ENCODE results near the gene ZNF577. TPM values are rescaled to one million over a fixed set of nuclear protein-coding genes. Genes with fewer than 3 reads are reported as not detected.

The ZNF577 gene
- total and polyA plus RNA-seq, 4 experiments from 2014 or later: 2.2 to 21.0 (median 11.5) TPM

GRCh38 chr19:51882518-51882917, 5.2 kb downstream of the ZNF577 start:
- ChIA-PET CTCF (ENCODE audit: partially characterized antibody) (no interaction called here), POLR2A (ENCODE audit: partially characterized antibody) (no interaction called here)
- H3K27me3 ChIP-seq (ENCODE audit: insufficient read depth, low read length): no peaks in the 10 kb centered on the region
- H3K27me3 Mint-ChIP-seq: no peaks in the 10 kb centered on the region
- no peaks in the 10 kb centered on the region for H3K4me1 ChIP-seq (ENCODE audit: insufficient read depth, low read length)
- peaks cover 15% of the 10 kb centered on the region for H3K36me3 ChIP-seq (ENCODE audit: insufficient read depth, low read length)
- H3K4me1 Mint-ChIP-seq: peaks cover 0 to 1% (median under 1%) of the 10 kb centered on the region in 4 donors
- peak overlapping the region in 1 of 8 donors; percentile 15 for H3K4me3 Mint-ChIP-seq
- peaks cover 4 to 43% of the 10 kb centered on the region in 2 donors for H3K9me3 ChIP-seq (ENCODE audit: control insufficient read depth in 1 of 2, low read length in 2 of 2)
- DNase-seq: no peak
- H3K27ac Mint-ChIP-seq: no peak overlapping the region
- H3K4me3 ChIP-seq (ENCODE audit: low read length in 2 of 2): no peak overlapping the region
- peaks cover 61 to 77% of the 10 kb centered on the region in 2 donors for H3K36me3 Mint-ChIP-seq
- H3K27ac ChIP-seq (ENCODE audit: low read depth, low read length): no peak overlapping the region
- intact Hi-C loops (cut with micrococcal nuclease): no loop called here
- peaks cover 10 to 96% (median 81%) of the 10 kb centered on the region in 8 donors for H3K9me3 Mint-ChIP-seq

DNA sequence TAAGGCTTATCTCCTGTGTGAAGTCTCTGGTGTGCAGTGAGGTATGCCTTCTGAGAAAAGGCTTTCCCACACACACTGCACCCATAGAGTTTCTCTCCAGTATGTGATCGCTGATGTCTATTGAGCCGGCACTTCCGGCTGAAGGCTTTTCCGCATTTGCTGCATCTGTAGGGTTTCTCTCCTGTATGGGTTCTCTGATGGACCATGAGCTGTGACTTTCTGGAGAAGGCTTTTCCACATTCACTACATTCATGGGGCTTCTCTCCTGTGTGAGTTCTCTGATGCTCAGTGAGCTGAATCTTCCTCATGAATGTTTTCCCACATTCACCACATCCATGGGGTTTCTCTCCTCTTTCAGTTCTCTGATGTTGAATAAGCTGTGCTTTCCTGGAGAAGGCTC, 14.7 kb downstream of the ZNF577 start:
- ChIA-PET CTCF (ENCODE audit: partially characterized antibody) (no interaction called here), POLR2A (ENCODE audit: partially characterized antibody) (no interaction called here)
- Mint-ChIP-seq H3K27me3 (no peaks in the 10 kb centered on the region), H3K36me3 (peaks cover 83 to 85% of the 10 kb centered on the region in 2 donors), H3K27ac (no peak overlapping the region), H3K4me1 (peaks cover 0 to 2% (median 0%) of the 10 kb centered on the region in 4 donors), H3K4me3 (no peak overlapping the region), H3K9me3 (peaks cover 8 to 100% (median 95%) of the 10 kb centered on the region in 8 donors)
- Histone ChIP-seq H3K27me3 (ENCODE audit: insufficient read depth, low read length) (no peaks in the 10 kb centered on the region), H3K4me3 (ENCODE audit: low read length in 2 of 2) (peak overlapping the region in 1 of 2 donors; percentile 1), H3K4me1 (ENCODE audit: insufficient read depth, low read length) (no peaks in the 10 kb centered on the region), H3K27ac (ENCODE audit: low read depth, low read length) (no peak overlapping the region), H3K9me3 (ENCODE audit: control insufficient read depth in 1 of 2, low read length in 2 of 2) (peaks cover 12 to 73% of the 10 kb centered on the region in 2 donors), H3K36me3 (ENCODE audit: insufficient read depth, low read length) (peaks cover 26% of the 10 kb centered on the region)
- DNase-seq: no peak
- intact Hi-C loops (cut with micrococcal nuclease): no loop called here

DNA sequence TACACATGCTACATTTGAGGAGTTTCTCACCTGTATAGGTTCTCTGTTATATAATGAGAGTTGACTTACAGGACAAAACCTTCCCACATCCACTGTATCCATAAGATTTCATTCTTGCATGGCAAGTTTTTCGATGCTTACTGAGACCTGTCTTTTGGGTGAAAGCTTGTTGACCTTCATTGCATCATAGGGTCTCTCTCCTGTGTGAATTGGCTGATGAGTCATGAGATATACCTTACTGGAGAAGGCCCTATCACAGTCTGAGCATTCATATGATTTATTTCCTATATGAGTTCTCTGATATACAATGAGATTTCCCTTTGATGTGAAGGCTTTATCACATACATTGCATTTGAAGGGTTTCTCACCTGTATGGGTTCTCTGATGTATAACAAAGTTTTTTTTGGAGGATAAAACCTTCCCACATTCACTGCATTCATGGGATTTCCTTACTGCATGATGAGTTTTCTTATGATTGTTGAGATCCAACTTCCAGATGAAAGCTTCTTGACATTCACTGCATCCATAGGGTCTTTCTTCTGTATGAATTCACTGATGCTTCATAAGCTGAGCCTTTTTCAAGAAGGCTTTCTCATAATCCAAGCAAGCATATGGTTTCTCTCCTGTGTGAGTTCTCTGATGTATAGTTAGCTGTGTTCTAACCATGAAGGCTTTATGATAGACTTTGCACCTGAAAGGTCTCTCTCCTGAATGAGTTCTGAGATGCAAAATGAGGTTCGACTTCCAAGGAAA, 25.7 kb downstream of the ZNF577 start:
- Mint-ChIP-seq H3K9me3 (peaks cover 0 to 98% (median 91%) of the 10 kb centered on the region in 8 donors), H3K27me3 (no peaks in the 10 kb centered on the region), H3K4me1 (no peaks in the 10 kb centered on the region), H3K27ac (no peak overlapping the region), H3K4me3 (no peak overlapping the region), H3K36me3 (peaks cover 28 to 44% of the 10 kb centered on the region in 2 donors)
- H3K9me3 ChIP-seq (ENCODE audit: control insufficient read depth in 1 of 2, low read length in 2 of 2): peaks cover 8 to 43% of the 10 kb centered on the region in 2 donors
- no peak overlapping the region for H3K4me3 ChIP-seq (ENCODE audit: low read length in 2 of 2)
- no peaks in the 10 kb centered on the region for H3K27me3 ChIP-seq (ENCODE audit: insufficient read depth, low read length)
- POLR2A ChIA-PET (ENCODE audit: partially characterized antibody): no interaction called here
- H3K27ac ChIP-seq (ENCODE audit: low read depth, low read length): no peak overlapping the region
- CTCF ChIA-PET (ENCODE audit: partially characterized antibody): no interaction called here
- intact Hi-C loops (cut with micrococcal nuclease): no loop called here
- DNase-seq: no peak
- no peaks in the 10 kb centered on the region for H3K4me1 ChIP-seq (ENCODE audit: insufficient read depth, low read length)
- H3K36me3 ChIP-seq (ENCODE audit: insufficient read depth, low read length): no peaks in the 10 kb centered on the region

DNA sequence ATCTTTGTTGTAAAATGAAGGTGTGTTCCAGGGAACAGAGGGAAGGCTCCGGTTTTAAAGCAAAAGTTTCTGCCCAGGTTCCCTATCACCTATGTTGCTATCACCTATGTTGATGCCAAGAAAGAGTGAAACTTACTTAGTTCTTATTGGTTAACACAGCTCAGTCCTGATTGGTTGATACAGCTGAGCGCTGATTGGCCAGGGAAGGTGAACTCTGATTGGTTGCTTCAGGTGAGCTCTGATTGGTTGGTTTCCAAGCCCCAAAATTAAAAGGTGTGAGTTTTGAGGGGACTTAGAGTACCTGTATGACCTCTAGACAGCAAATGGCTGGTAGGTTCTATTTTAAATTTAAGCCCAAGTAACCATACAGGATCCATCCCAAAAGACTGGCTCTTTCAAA, 50.6 kb downstream of the ZNF577 start:
- peaks cover 4 to 9% of the 10 kb centered on the region in 2 donors for H3K36me3 Mint-ChIP-seq
- no peak overlapping the region for H3K4me3 ChIP-seq (ENCODE audit: low read length in 2 of 2)
- H3K9me3 Mint-ChIP-seq: peaks cover 4 to 68% (median 50%) of the 10 kb centered on the region in 8 donors
- no peaks in the 10 kb centered on the region for H3K4me1 ChIP-seq (ENCODE audit: insufficient read depth, low read length)
- no peak for DNase-seq
- no peaks in the 10 kb centered on the region for H3K36me3 ChIP-seq (ENCODE audit: insufficient read depth, low read length)
- no peaks in the 10 kb centered on the region for H3K9me3 ChIP-seq (ENCODE audit: control insufficient read depth in 1 of 2, low read length in 2 of 2)
- no peak overlapping the region for H3K4me3 Mint-ChIP-seq
- CTCF ChIA-PET (ENCODE audit: partially characterized antibody): interaction anchor here (0.8 kb wide), 1 partner anchor 92 kb away, joined by 3 read pairs; no protein-coding TSS in a partner anchor
- no peak overlapping the region for H3K27ac ChIP-seq (ENCODE audit: low read depth, low read length)
- no peaks in the 10 kb centered on the region for H3K4me1 Mint-ChIP-seq
- H3K27me3 Mint-ChIP-seq: no peaks in the 10 kb centered on the region
- H3K27me3 ChIP-seq (ENCODE audit: insufficient read depth, low read length): no peaks in the 10 kb centered on the region
- no peak overlapping the region for H3K27ac Mint-ChIP-seq
- POLR2A ChIA-PET (ENCODE audit: partially characterized antibody): no interaction called here
- intact Hi-C loops (cut with micrococcal nuclease): no loop called here

GRCh38 chr19:51830274-51830673, 57.5 kb downstream of the ZNF577 start:
- Mint-ChIP-seq H3K4me3 (no peak overlapping the region), H3K36me3 (peaks cover 0 to 1% of the 10 kb centered on the region in 2 donors), H3K27ac (no peak overlapping the region), H3K4me1 (no peaks in the 10 kb centered on the region), H3K9me3 (peaks cover 6 to 78% (median 64%) of the 10 kb centered on the region in 8 donors), H3K27me3 (no peaks in the 10 kb centered on the region)
- Histone ChIP-seq H3K9me3 (ENCODE audit: control insufficient read depth in 1 of 2, low read length in 2 of 2) (peaks cover 0 to 19% of the 10 kb centered on the region in 2 donors), H3K4me1 (ENCODE audit: insufficient read depth, low read length) (no peaks in the 10 kb centered on the region), H3K36me3 (ENCODE audit: insufficient read depth, low read length) (no peaks in the 10 kb centered on the region), H3K4me3 (ENCODE audit: low read length in 2 of 2) (no peak overlapping the region), H3K27me3 (ENCODE audit: insufficient read depth, low read length) (no peaks in the 10 kb centered on the region), H3K27ac (ENCODE audit: low read depth, low read length) (no peak overlapping the region)
- ChIA-PET CTCF (ENCODE audit: partially characterized antibody) (no interaction called here), POLR2A (ENCODE audit: partially characterized antibody) (no interaction called here)
- intact Hi-C loops (cut with micrococcal nuclease): no loop called here
- no peak for DNase-seq

- Histone ChIP-seq H3K27ac (ENCODE audit: low read depth, low read length) (no peak overlapping the region), H3K4me1 (ENCODE audit: insufficient read depth, low read length) (no peaks in the 10 kb centered on the region), H3K9me3 (ENCODE audit: control insufficient read depth in 1 of 2, low read length in 2 of 2) (peaks cover 0 to 20% of the 10 kb centered on the region in 2 donors), H3K27me3 (ENCODE audit: insufficient read depth, low read length) (no peaks in the 10 kb centered on the region), H3K36me3 (ENCODE audit: insufficient read depth, low read length) (no peaks in the 10 kb centered on the region), H3K4me3 (ENCODE audit: low read length in 2 of 2) (no peak overlapping the region)
- Mint-ChIP-seq H3K27ac (peak overlapping the region in 1 of 7 donors; percentile 51), H3K27me3 (peaks cover 0 to 3% of the 10 kb centered on the region in 2 donors), H3K9me3 (peaks cover 6 to 95% (median 70%) of the 10 kb centered on the region in 8 donors), H3K4me3 (no peak overlapping the region), H3K36me3 (peaks cover 0 to 4% of the 10 kb centered on the region in 2 donors), H3K4me1 (no peaks in the 10 kb centered on the region)
- no peak for DNase-seq
- intact Hi-C loops (cut with micrococcal nuclease): no loop called here
- POLR2A ChIA-PET (ENCODE audit: partially characterized antibody): no interaction called here
- CTCF ChIA-PET (ENCODE audit: partially characterized antibody): no interaction called here
These were observed 63.3 kb downstream of the ZNF577 start for GRCh38 chr19:51824281-51825005.

DNA sequence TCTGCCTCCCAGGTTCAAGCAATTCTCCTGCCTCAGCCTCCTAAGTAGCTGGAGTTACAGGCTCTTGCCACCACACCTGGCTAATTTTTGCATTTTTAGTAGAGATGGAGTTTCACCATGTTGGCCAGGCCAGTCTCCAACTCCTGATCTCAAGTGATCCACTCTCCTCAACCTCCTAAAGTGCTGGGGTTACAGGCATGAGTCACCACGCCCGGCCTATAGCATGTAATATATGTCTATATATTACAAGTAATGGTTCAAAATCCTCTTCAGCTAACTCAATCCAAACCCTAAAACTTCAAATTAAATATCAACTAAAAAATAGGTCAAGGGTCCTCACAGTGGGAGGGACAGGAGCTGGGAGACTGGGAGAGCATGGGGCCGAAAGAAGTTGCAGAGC, 64.8 kb downstream of the ZNF577 start:
- Mint-ChIP-seq H3K4me3 (no peak overlapping the region), H3K27ac (no peak overlapping the region), H3K4me1 (no peaks in the 10 kb centered on the region), H3K27me3 (peaks cover 0 to 3% of the 10 kb centered on the region in 2 donors), H3K9me3 (peaks cover 6 to 90% (median 59%) of the 10 kb centered on the region in 8 donors), H3K36me3 (peaks cover 0 to 2% of the 10 kb centered on the region in 2 donors)
- Histone ChIP-seq H3K4me1 (ENCODE audit: insufficient read depth, low read length) (no peaks in the 10 kb centered on the region), H3K27me3 (ENCODE audit: insufficient read depth, low read length) (no peaks in the 10 kb centered on the region), H3K27ac (ENCODE audit: low read depth, low read length) (no peak overlapping the region), H3K9me3 (ENCODE audit: control insufficient read depth in 1 of 2, low read length in 2 of 2) (peaks cover 0 to 10% of the 10 kb centered on the region in 2 donors), H3K36me3 (ENCODE audit: insufficient read depth, low read length) (no peaks in the 10 kb centered on the region), H3K4me3 (ENCODE audit: low read length in 2 of 2) (no peak overlapping the region)
- intact Hi-C loops (cut with micrococcal nuclease): no loop called here
- no peak for DNase-seq
- CTCF ChIA-PET (ENCODE audit: partially characterized antibody): no interaction called here
- POLR2A ChIA-PET (ENCODE audit: partially characterized antibody): no interaction called here

Data from CD4-positive, alpha-beta memory T cell (primary cell).